K562 treated with DMSO at 1 percent for 24 hours (cell line): ENCODE results near the gene CSRP2. TPM values are rescaled to one million over a fixed set of nuclear protein-coding genes. Genes with fewer than 3 reads are reported as not detected.

Experiments used
- total RNA-seq: library from RNA; unstranded; fragments of 300-600 nt; gene quantifications from 2 replicates; pipeline ENCODE4 v1.2.3, GENCODE V29; 2022; ENCODE audit warnings: low read depth; ENCODE audit not compliant: insufficient read depth

Gene CSRP2
- 5.6 and 5.7 TPM in 2 replicates for total RNA-seq

GRCh38 chr12:76878899-76879709 lies at the start of gene CSRP2:
Gene CSRP2, minus strand, starts transcription at chr12:76879019. Its CDS starts 12,759 bp downstream, at chr12:76866260.

Other genes with a start within 250 kb of the CSRP2 start
- gene ZDHHC17, start 114.9 kb downstream of the CSRP2 start, total RNA-seq: 9.9 TPM in 2 replicates
- 7.3 and 7.7 TPM in 2 replicates for gene E2F7, start 186.6 kb upstream of the CSRP2 start, total RNA-seq